Stimulated activated CD8-positive, alpha-beta memory T cell treated with anti-CD3 and anti-CD28 coated beads, Interleukin-12 subunit alpha, Interleukin-12 subunit beta, amount 100 ng/mL, for 24 hours (primary cell): ENCODE measurements around the gene ANKS1B.
"Not testable (repeated sequence)": the region's sequence is repeated elsewhere in the genome, so short reads cannot be mapped to it uniquely, and the experiment has no call there.

Experiments
- DNase-seq: peaks from one replicate; pipeline ENCODE4 v3.0.0-alpha.2; 2020; ENCODE audit errors: extremely low read depth

Gene ANKS1B

DNA sequence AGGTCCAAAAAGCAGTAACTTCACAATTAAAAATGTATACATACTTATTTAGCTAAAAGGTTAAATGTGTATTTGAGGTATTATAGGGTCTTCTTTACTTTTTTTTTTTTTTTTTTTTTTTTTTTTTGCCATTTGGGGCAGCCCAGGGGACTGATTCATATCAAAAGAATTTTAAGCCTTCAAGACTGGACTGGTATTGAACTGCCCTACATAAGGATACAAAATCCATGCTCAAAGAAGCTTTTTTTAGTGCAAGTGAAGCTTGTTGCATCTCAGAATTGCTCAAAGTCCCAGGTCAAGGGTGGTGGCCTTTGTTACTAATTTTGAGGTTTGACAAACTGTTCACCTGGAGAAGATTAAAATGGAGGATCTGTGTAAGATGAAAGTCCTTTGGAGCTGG lies 1215.7 kb downstream of the ANKS1B start:
- no peak for DNase-seq

GRCh38 chr12:98767248-98767647 lies 1217.5 kb downstream of the ANKS1B start:
- DNase-seq, result no peak

DNA sequence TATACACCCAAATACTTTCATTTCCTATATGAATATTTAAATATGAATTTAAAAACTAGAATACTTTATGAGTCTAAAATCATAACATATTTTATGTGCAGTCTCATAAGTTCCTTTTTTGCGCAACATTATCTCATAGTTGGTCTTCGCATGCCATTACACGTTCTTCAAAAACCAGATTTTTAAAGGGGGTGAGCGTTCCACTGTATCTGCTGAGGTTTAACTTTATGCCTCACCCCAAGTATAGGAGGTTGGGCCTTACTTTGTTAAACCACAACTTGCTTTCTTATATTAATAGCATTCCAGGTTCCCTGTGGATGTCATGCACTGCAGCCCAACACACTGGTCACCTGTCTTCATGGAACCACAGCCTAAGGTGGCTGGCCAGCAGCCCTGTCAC lies 1221.1 kb downstream of the ANKS1B start:
- DNase-seq, result no peak

GRCh38 chr12:98758331-98758730 lies 1226.4 kb downstream of the ANKS1B start:
- no peak for DNase-seq

GRCh38 chr12:98757455-98757854 lies 1227.3 kb downstream of the ANKS1B start:
- no peak for DNase-seq

- DNase-seq, result not testable (repeated sequence)
Measured at GRCh38 chr12:98755855-98756254, 1228.9 kb downstream of the ANKS1B start.

DNA sequence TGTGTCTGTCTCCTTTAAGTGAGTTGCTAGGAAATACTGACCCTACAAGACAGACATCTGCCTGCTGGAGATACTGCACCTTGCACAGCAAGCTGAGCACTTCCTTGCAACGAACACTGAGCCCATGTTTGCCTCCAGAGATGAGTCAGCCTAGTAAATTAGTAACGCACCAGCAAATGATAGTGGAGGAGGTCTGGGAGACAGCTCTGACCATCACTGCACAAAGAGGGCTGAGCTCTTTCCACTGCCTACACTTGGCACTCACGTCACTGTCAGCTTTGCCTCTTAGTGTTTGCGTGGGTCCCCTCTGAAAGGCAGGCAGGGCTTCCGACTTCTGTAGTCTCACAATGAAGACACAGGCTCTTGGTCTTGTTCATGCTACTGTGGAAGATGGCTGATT lies 1230.6 kb downstream of the ANKS1B start:
- no peak for DNase-seq

DNA sequence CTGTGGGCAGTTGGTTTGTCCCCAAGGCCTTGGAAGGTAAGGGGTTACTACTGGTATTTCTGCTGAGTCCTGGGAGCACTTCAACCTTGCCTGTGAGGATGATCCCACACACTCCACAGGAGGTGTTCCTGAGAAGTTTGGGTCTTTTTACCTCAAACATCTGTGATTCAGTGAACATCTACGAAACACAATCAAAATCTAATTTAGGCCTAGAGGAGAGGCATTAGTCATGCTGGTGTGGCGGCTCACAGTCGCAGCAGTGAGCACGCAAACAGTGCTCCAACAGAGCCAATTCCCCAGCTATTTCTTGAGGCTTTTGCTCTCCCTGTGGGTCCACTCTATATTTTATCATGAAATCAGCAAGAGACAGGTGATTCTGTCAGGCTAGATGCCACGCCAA lies 1232.0 kb downstream of the ANKS1B start:
- no peak for DNase-seq

GRCh38 chr12:98751580-98752115 lies 1233.1 kb downstream of the ANKS1B start:
- DNase-seq, result no peak

- DNase-seq, result no peak
Measured at GRCh38 chr12:98750511-98750910, 1234.2 kb downstream of the ANKS1B start.

DNA sequence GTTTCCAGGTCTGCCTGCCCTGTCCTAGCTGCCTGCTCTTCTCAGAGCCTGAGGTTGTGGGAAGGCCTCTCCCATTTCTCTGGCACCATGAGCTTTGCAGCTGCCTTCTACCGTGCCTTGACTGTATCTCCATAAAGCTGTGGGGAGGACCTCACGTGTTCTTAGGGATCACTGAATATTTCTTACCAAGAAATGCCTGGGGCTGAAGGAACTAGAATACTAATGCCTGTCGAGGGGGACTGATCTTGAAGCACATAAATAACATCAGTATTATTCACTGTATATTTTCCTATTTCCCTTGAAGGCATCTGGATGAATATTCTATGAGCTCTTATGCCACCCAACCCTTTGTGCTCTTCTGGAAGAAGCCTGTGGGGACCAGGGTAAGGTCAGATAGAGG lies 1236.3 kb downstream of the ANKS1B start:
- no peak for DNase-seq

DNA sequence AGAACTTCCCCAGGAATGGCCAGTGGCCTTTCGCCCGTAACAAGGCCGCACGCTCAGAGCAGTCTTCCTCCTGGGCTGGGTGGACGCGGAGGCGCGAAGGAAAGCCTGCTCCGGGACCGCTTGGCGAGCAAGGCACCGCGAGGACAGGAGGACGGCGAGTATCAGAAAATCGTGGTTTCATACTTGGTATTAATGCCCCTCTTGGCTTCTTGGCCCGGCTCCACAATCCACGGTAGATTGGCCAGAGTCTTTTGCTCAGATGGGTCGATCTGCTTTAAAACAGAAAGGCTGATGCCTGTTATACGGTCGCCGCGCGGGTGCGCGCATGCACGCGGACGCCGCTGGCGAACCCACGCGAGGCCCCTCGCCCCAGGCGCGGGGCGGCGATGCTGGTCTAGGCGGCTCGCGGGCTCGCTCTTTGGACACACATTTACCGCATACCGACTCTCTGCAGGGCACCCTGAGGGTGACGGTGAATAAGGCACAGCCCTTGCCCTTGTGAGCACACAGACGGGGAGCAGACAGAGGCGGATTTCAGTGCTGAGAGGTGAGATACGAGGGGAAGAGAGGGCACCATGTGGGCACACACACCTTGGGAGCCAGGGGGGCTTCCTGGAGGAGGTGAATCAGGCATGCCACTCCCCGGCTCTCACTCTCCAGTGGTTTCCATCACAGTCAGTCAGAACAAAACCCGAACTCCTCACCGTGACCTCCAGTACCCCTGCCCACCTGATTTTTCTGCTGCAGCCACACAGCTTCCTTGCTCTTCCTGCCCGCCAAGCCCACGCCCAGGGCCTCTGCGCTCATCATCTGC lies 1239.0 kb downstream of the ANKS1B start:
- DNase-seq, result no peak

DNA sequence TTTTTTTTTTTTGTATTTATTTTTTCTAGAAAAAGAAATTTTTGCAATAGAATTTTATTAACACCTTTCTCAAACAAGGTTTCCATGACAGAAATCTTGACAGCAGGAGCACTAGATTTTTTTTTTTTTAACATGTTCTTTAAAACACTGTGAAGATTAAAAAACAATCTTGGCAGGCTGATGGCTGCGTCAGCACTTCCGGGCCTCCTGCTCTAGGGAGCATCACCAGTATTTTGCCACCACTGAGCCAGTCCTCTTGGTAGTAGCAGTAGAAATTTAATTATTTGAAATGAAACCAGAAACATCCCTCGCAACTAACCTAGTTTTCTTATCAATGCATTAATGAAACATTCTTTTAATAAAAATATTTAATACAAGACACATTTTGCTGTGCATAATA lies 1240.1 kb downstream of the ANKS1B start:
- no peak for DNase-seq

GRCh38 chr12:98743362-98743953 lies 1241.3 kb downstream of the ANKS1B start:
- DNase-seq, result no peak

DNA sequence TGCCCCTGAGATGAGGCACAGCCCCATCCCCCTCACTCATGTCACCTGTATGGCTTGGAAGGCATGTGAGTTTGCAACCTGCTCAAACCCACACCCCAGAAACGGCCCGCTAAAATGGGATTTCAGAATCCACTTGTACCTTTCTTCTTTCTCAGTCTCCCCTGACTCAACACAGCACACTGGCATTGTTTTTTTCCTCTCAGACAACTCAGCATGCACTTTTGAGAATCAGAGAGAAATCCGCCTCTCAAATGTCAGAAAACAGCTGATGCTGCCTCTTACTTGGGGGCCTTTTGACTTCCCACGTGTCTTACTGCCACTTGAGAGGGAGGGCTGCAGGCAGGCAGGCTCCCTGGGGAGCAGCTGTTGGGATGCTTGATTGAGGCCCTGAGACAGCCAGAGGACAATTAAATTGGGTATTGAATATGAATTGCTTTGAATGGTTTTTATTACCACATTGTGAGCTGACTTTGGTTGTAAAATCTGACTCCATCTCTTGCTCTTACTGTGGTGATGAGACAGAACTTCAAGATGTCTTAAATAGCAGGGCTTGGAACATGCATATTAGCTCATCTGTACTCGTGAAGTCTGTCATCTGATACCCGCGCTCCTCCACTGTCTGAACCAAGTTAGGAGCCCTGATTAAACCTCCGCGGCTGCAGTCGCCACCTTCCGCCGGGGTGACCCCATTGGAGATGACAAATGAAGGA lies 1243.0 kb downstream of the ANKS1B start:
- DNase-seq, result no peak

DNA sequence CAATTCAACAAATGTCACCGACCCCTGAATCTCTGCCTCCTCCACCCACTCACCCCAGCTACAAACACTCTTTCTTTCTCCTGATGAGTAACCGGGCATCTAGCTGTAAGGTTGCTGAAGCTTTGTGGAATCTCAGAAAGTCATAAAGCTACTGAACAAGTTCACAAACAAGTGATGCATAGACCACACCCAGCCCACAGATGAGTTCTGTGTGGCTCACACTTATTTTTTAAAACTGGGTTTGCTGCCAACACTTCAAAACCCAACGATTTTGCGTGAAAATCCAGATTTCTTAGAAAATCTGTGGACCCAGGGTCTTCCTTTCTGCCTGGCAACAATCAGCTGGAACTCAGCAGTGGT lies 1243.6 kb downstream of the ANKS1B start:
- DNase-seq, result no peak

DNA sequence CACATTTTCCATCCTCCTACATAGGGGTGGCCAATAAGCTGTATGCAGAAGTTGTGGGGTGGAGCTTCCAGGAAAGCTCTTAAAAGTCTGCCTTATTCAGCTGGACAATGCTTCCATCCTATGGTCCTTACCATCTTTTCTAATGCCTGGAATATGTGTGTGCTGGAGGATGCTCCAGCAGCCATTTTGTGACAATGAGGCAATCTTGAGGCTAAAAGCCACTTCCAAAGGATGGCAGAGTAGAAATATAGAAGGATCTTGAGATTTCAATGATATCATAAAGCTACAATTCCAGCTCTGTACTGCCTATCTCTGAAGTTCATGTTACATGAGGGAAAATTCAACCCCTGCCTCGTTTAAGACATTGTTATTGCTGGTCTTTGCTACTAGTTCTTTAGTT lies 1244.0 kb downstream of the ANKS1B start:
- DNase-seq, result no peak

GRCh38 chr12:98738539-98738938 lies 1246.2 kb downstream of the ANKS1B start:
- no peak for DNase-seq

GRCh38 chr12:98738002-98738401 lies 1246.7 kb downstream of the ANKS1B start:
- DNase-seq, result no peak

- DNase-seq, result no peak
Measured at GRCh38 chr12:98737322-98737712, 1247.4 kb downstream of the ANKS1B start.

GRCh38 chr12:98736352-98737321 lies 1248.1 kb downstream of the ANKS1B start:
- DNase-seq, result no peak

DNA sequence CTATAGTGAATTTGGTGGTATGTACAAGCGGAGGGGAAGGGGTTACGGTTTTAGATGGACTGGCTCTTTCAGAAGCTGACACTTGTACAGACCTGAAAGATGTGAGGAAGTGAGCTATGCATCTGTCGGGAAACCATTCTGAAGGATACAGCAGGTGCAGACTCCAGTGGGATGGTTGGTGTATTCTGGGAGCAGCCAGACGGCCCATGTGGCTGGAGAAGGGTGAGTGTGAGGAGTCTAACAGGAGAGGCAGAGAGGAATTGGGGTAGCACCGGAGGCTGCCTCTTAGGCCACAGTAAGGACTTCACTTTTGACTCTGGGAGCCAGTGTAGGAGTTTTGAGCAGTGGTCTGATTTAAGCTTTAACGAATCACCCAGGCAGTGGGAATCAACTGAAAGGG lies 1248.9 kb downstream of the ANKS1B start:
- DNase-seq, result no peak
